Suppressor macrophage treated with lipopolysaccharide for 4 hours (primary cell): ENCODE data around the gene IGF2R.
A peak's percentile ranks its signal among the peaks of the same experiment; 100 is the strongest.

ENCODE experiments used
- DNase-seq: peaks from one replicate; pipeline ENCODE4 v3.0.0-alpha.2; 2020

The IGF2R gene

GRCh38 chr6:159978291-159979135 is 9.6 kb downstream of the IGF2R start:
- no peak for DNase-seq

- peak; percentile 70 for DNase-seq
These were observed 10.4 kb downstream of the IGF2R start for GRCh38 chr6:159979136-159979874.

GRCh38 chr6:159980474-159980873 is 11.6 kb downstream of the IGF2R start:
- DNase-seq = no peak

GRCh38 chr6:159981071-159981402 is 12.2 kb downstream of the IGF2R start:
- no peak for DNase-seq

GRCh38 chr6:159981403-159982245 is 12.7 kb downstream of the IGF2R start:
- peak; percentile 95 for DNase-seq

GRCh38 chr6:159982731-159983506 is 14.0 kb downstream of the IGF2R start:
- peak; percentile 58 for DNase-seq

GRCh38 chr6:159983641-159984080 is 14.8 kb downstream of the IGF2R start:
- DNase-seq = peak; percentile 93

GRCh38 chr6:159984268-159984786 is 15.4 kb downstream of the IGF2R start:
- peak; percentile 92 for DNase-seq

- DNase-seq = peak; percentile 93
These were observed 16.5 kb downstream of the IGF2R start for GRCh38 chr6:159985296-159985945.

GRCh38 chr6:159988983-159989454 is 20.1 kb downstream of the IGF2R start:
- DNase-seq = no peak

- peak; percentile 82 for DNase-seq
These were observed 20.9 kb downstream of the IGF2R start for GRCh38 chr6:159989492-159990480.

GRCh38 chr6:159992366-159992765 is 23.5 kb downstream of the IGF2R start:
- DNase-seq = no peak

- DNase-seq = no peak
These were observed 26.5 kb downstream of the IGF2R start for GRCh38 chr6:159995405-159995804.

- no peak for DNase-seq
These were observed 27.3 kb downstream of the IGF2R start for GRCh38 chr6:159996087-159996622.

- no peak for DNase-seq
These were observed 28.0 kb downstream of the IGF2R start for GRCh38 chr6:159996626-159997497.

GRCh38 chr6:159997498-159998101 is 28.7 kb downstream of the IGF2R start:
- no peak for DNase-seq

- DNase-seq = no peak
These were observed 29.7 kb downstream of the IGF2R start for GRCh38 chr6:159998538-159998937.

- no peak for DNase-seq
These were observed 30.4 kb downstream of the IGF2R start for GRCh38 chr6:159999240-159999671.
